IMR-90 (cell line): ENCODE results near the gene CTSH. TPM values are rescaled to one million over a fixed set of nuclear protein-coding genes. Genes with fewer than 3 reads are reported as not detected.
"Not testable (repeated sequence)": the region's sequence is repeated elsewhere in the genome, so short reads cannot be mapped to it uniquely, and the experiment has no call there.

Experiments used
- ATAC-seq: fragments of 200-7000 bp; cut with Tn5 transposase; 2 replicates; pipeline ENCODE4 v1.9.1; 2020; ENCODE audit warnings: low read depth, mild to moderate bottlenecking, moderate library complexity
- BruUV-seq: library from RNA; stranded (reverse); fragments of 400-500 nt; replicated peaks from 2 replicates; lab custom pipeline; 2021; lab: Mats Ljungman, UMichigan
- CTCF ChIA-PET: fragments of 300-600 bp; formaldehyde crosslinking; extraction: SDS; loops from one replicate; lab custom pipeline; 2021; ENCODE audit warnings: antibody characterized with exemption; lab: Yijun Ruan, JAX
- POLR2A ChIA-PET: fragments of 300-600 bp; sonication (Branson Sonifier 250); formaldehyde crosslinking; loops from one replicate; lab custom pipeline; 2022; ENCODE audit warnings: antibody characterized with exemption; ENCODE audit not compliant: unreplicated experiment; lab: Charles Lee
- DNase-seq: peaks from one replicate; pipeline ENCODE4 v3.0.0; 2013
- H2AFZ ChIP-seq: replicated peaks from 2 replicates; pipeline ENCODE3; 2013; ENCODE audit warnings: low read length, mild to moderate bottlenecking; ENCODE audit not compliant: poor library complexity
- H2AK5ac ChIP-seq: 2 replicates; pipeline ENCODE4 v1.6.1; 2013; ENCODE audit warnings: low read depth, low read length, inconsistent platforms
- H2AK9ac ChIP-seq: replicated peaks from 2 replicates; pipeline ENCODE3; 2013; ENCODE audit warnings: mild to moderate bottlenecking, low read depth, low read length, moderate library complexity; ENCODE audit not compliant: poor library complexity
- H2BK120ac ChIP-seq: 2 replicates; pipeline ENCODE4 v1.6.1; 2013; ENCODE audit warnings: low read depth, low read length, inconsistent platforms
- H2BK15ac ChIP-seq: 3 replicates; pipeline ENCODE4 v1.6.1; 2013; ENCODE audit warnings: low read depth, low read length, inconsistent platforms
- H2BK20ac ChIP-seq: 2 replicates; pipeline ENCODE4 v1.6.1; 2013; ENCODE audit warnings: low read depth, mild to moderate bottlenecking, inconsistent platforms, low read length, moderate library complexity
- H2BK5ac ChIP-seq: 2 replicates; pipeline ENCODE4 v1.6.1; 2013; ENCODE audit warnings: mild to moderate bottlenecking, low read depth, low read length, inconsistent platforms; ENCODE audit not compliant: poor library complexity, severe bottlenecking
- H3K14ac ChIP-seq: replicated peaks from 2 replicates; pipeline ENCODE4 v1.6.1; 2013; ENCODE audit warnings: low read depth, low read length, inconsistent platforms
- H3K18ac ChIP-seq: 2 replicates; pipeline ENCODE4 v1.6.1; 2013; ENCODE audit warnings: low read depth, low read length, control low read depth
- H3K23ac ChIP-seq: 2 replicates; pipeline ENCODE4 v1.6.1; 2013; ENCODE audit warnings: low read depth, low read length, inconsistent platforms
- H3K27ac ChIP-seq: 2 replicates; pipeline ENCODE4 v1.5.1; 2013; ENCODE audit warnings: mild to moderate bottlenecking, control low read depth, low read length; ENCODE audit not compliant: insufficient read depth
- H3K27me3 ChIP-seq: 2 replicates; pipeline ENCODE4 v1.6.1; 2013; ENCODE audit warnings: low read length; ENCODE audit not compliant: control insufficient read depth, insufficient read depth
- H3K36me3 ChIP-seq: 2 replicates; pipeline ENCODE4 v1.6.1; 2013; ENCODE audit warnings: low read length, mixed read lengths; ENCODE audit not compliant: control insufficient read depth, insufficient read depth
- H3K4ac ChIP-seq: 2 replicates; pipeline ENCODE4 v1.6.1; 2013; ENCODE audit warnings: low read depth, low read length, inconsistent platforms
- H3K4me1 ChIP-seq: 2 replicates; pipeline ENCODE4 v1.6.1; 2013; ENCODE audit warnings: low read length, mixed read lengths; ENCODE audit not compliant: control insufficient read depth, insufficient read depth
- H3K4me2 ChIP-seq: 2 replicates; pipeline ENCODE4 v1.6.1; 2013; ENCODE audit warnings: low read depth, mild to moderate bottlenecking, control low read depth, low read length, moderate library complexity
- H3K4me3 ChIP-seq: 2 replicates; pipeline ENCODE4 v1.5.1; 2013; ENCODE audit warnings: low read depth, mild to moderate bottlenecking, control low read depth, low read length, moderate library complexity; ENCODE audit not compliant: insufficient read depth
- H3K56ac ChIP-seq: 2 replicates; pipeline ENCODE4 v1.6.1; 2013; ENCODE audit warnings: low read length, inconsistent platforms; ENCODE audit not compliant: insufficient read depth; ENCODE audit errors: extremely low read depth
- H3K79me1 ChIP-seq, 2 experiments: 2 replicates each; pipeline ENCODE4 v1.6.1; 2013; ENCODE audit warnings: low read length in 2 of 2, inconsistent platforms in 1 of 2, low read depth in 1 of 2
- H3K9ac ChIP-seq: 2 replicates; pipeline ENCODE4 v1.6.1; 2013; ENCODE audit warnings: low read depth, low read length, control low read depth
- H3K9me1 ChIP-seq: 2 replicates; pipeline ENCODE4 v1.6.1; 2013; ENCODE audit warnings: low read length, inconsistent platforms; ENCODE audit not compliant: insufficient read depth
- H3K9me3 ChIP-seq: 2 replicates; pipeline ENCODE4 v1.6.1; 2013; ENCODE audit warnings: low read length; ENCODE audit not compliant: control insufficient read depth, insufficient read depth
- H4K20me1 ChIP-seq: 2 replicates; pipeline ENCODE4 v1.6.1; 2013; ENCODE audit warnings: low read length, inconsistent platforms; ENCODE audit not compliant: insufficient read depth
- H4K5ac ChIP-seq: 2 replicates; pipeline ENCODE4 v1.6.1; 2013; ENCODE audit warnings: mild to moderate bottlenecking, low read depth, low read length, control low read depth
- H4K8ac ChIP-seq, 2 experiments: 2 replicates each; pipeline ENCODE4 v1.6.1; 2013; ENCODE audit warnings: low read depth in 2 of 2, low read length in 2 of 2, control low read depth in 1 of 2, inconsistent platforms in 1 of 2
- H4K91ac ChIP-seq: 2 replicates; pipeline ENCODE4 v1.6.1; 2013; ENCODE audit warnings: low read depth, low read length, inconsistent platforms; ENCODE audit not compliant: insufficient read depth
- CHD1 ChIP-seq: IDR thresholded peaks from 2 replicates; pipeline ENCODE4 v1.6.1; 2012; ENCODE audit warnings: low read depth, low read length, improper control_type of control experiment
- ELK1 ChIP-seq: fragments of 150-350 bp; IDR thresholded peaks from 2 replicates; pipeline ENCODE4 v1.6.1; 2016; ENCODE audit warnings: low read depth, mild to moderate bottlenecking, low read length, moderate library complexity, borderline replicate concordance
- MAFK ChIP-seq: IDR thresholded peaks from 2 replicates; pipeline ENCODE4 v1.6.1; 2012; ENCODE audit warnings: low read depth, low read length, improper control_type of control experiment
- POLR2A ChIP-seq: IDR thresholded peaks from 2 replicates; pipeline ENCODE4 v1.6.1; 2012; ENCODE audit warnings: mild to moderate bottlenecking, low read depth, low read length
- WGBS, 2 experiments: methylation state at CpG; one replicate each; pipeline versions ENCODE4 v1.1.5 to v1.1.7; 2013; ENCODE audit warnings: missing lambda C conversion rate in 2 of 2; ENCODE audit not compliant: insufficient read length in 1 of 2; ENCODE audit errors: extremely low coverage in 2 of 2; 5-methylcytosine and 5-hydroxymethylcytosine counted together
- dilution Hi-C: fragments of 300-500 bp; cut with HindIII; formaldehyde crosslinking; loops from one replicate; pipeline ENCODE4 v1.14.3; 2018; ENCODE audit warnings: low sequenced_read_pairs; ENCODE audit not compliant: unreplicated experiment
- in situ Hi-C: fragments of 300-500 bp; cut with MboI; formaldehyde crosslinking; loops from 3 replicates; pipeline ENCODE4 v1.14.3; 2019; ENCODE audit warnings: low sequenced_read_pairs, inconsistent platforms, mixed read lengths
- intact Hi-C: fragments of 100-400 bp; cut with micrococcal nuclease; formaldehyde crosslinking; loops from 2 replicates; pipeline ENCODE4 v1.10.0; 2022
- polyA plus RNA-seq, 3 experiments: library from polyadenylated mRNA; depleted of rRNA; stranded (reverse); fragments of >200 nt; gene quantifications; 2 replicates each; pipeline ENCODE4 v1.2.3, GENCODE V29; 2012; ENCODE audit warnings: low replicate concordance in 1 of 3
- total RNA-seq: library from RNA; depleted of rRNA; stranded (reverse); fragments of >200 nt; gene quantifications from 2 replicates; pipeline ENCODE4 v1.2.3, GENCODE V29; 2012

Gene CTSH
- total and polyA plus RNA-seq, 2 of the 4 experiments (the other 2 are of a cell fraction), result 11.7 to 13.9 TPM

GRCh38 chr15:78879517-78880241 is 65.2 kb downstream of the CTSH start (continued):
- TF ChIP-seq CHD1 (no peak), POLR2A (no peak)

- Histone ChIP-seq H3K79me1 (peaks cover 0 to 13% of the 10 kb centered on the region in 2 experiments; a peak in 2 of 4 replicates), H3K27me3 (no peaks in the 10 kb centered on the region), H2BK15ac (no peak overlapping the region), H3K23ac (no peak overlapping the region), H3K27ac (no peak overlapping the region), H4K8ac (no peak overlapping the region), H3K4ac (no peak overlapping the region), H2AK5ac (no peak overlapping the region), H2BK120ac (no peak overlapping the region), H3K9me1 (0 out of 2 replicates have a peak, but pooled peaks cover 3% of the 10 kb centered on the region), H2AK9ac (no peak overlapping the region), H4K5ac (no peak overlapping the region), H3K4me1 (peaks cover 13% of the 10 kb centered on the region), H4K20me1 (peaks cover 98% of the 10 kb centered on the region), H3K9me3 (no peaks in the 10 kb centered on the region), H3K56ac (no peak overlapping the region), H3K9ac (no peak overlapping the region), H3K4me3 (no peak overlapping the region), H4K91ac (no peak overlapping the region), H3K36me3 (peaks cover 16% of the 10 kb centered on the region), H3K4me2 (peak overlapping the region; percentile 63), H2AFZ (no peak overlapping the region), H3K14ac (no peak overlapping the region), H2BK20ac (no peak overlapping the region), H2BK5ac (peak overlapping the region; percentile 52), H3K18ac (no peak overlapping the region)
- WGBS, 2 experiments, result no CpG with 5 or more reads among the region's 1 CpG
- POLR2A ChIA-PET, result no interaction called here
- TF ChIP-seq MAFK (peak; percentile 99), ELK1 (no peak)
- dilution Hi-C loops, result no loop called here
- ATAC-seq (no peak), DNase-seq (peak; percentile 65)
- intact Hi-C loops, result no loop called here
- CTCF ChIA-PET, result no interaction called here
- in situ Hi-C loops, result no loop called here
- no TSS peak for BruUV-seq
Observed at GRCh38 chr15:78878356-78878755, 66.5 kb downstream of the CTSH start.

- POLR2A ChIA-PET, ATAC-seq, H2AK9ac ChIP-seq, H2BK15ac ChIP-seq, dilution Hi-C loops, H2BK20ac ChIP-seq, BruUV-seq, H3K9me1 ChIP-seq, H4K91ac ChIP-seq, H3K56ac ChIP-seq, intact Hi-C loops, H3K9ac ChIP-seq, H3K23ac ChIP-seq, H3K14ac ChIP-seq, H3K4ac ChIP-seq, H2BK120ac ChIP-seq, in situ Hi-C loops, H2BK5ac ChIP-seq, DNase-seq, H3K27ac ChIP-seq, H4K5ac ChIP-seq, H3K18ac ChIP-seq, H3K4me3 ChIP-seq, H2AFZ ChIP-seq, H3K9me3 ChIP-seq, H4K8ac ChIP-seq, H3K36me3 ChIP-seq, H2AK5ac ChIP-seq, CTCF ChIA-PET, H3K27me3 ChIP-seq: not testable (repeated sequence)
- H3K4me2 ChIP-seq, result peak overlapping the region; percentile 61
- H4K20me1 ChIP-seq, result peaks cover 84% of the 10 kb centered on the region
- peaks cover 0 to 22% of the 10 kb centered on the region in 2 experiments; a peak in 2 of 4 replicates for H3K79me1 ChIP-seq
- WGBS, 2 experiments, result no CpG with 5 or more reads among the region's 14 CpGs
- H3K4me1 ChIP-seq, result peaks cover 15% of the 10 kb centered on the region
Observed at GRCh38 chr15:78876954-78877353, 67.9 kb downstream of the CTSH start.
